Epithelial cell of proximal tubule (primary cell): ENCODE measurements around the gene FARP2. TPM values are rescaled to one million over a fixed set of nuclear protein-coding genes. Genes with fewer than 3 reads are reported as not detected.
A peak's percentile ranks its signal among the peaks of the same experiment; 100 is the strongest.

ENCODE experiments used
- DNase-seq: peaks from one replicate; pipeline ENCODE4 v3.0.0-alpha.2; 2011; ENCODE audit warnings: low read depth
- H3K4me3 ChIP-seq: 2 replicates; pipeline ENCODE4 v1.5.1; 2011; ENCODE audit warnings: low read depth, mild to moderate bottlenecking, low read length
- CTCF ChIP-seq: conservative IDR thresholded peaks from 2 replicates; pipeline ENCODE4 v1.5.1; 2012; ENCODE audit warnings: low read depth, mild to moderate bottlenecking, low read length
- total RNA-seq: library from RNA; depleted of rRNA; stranded (reverse); fragments of >200 nt; gene quantifications from 2 replicates; pipeline ENCODE4 v1.2.3, GENCODE V29; 2015

The FARP2 gene
- total RNA-seq, 1 donor from 2014 or later, result 34.2 TPM

- no peak overlapping the region for H3K4me3 ChIP-seq
- no peak for TF ChIP-seq CTCF
- no peak for DNase-seq
These were observed 182.9 kb downstream of the FARP2 start for GRCh38 chr2:241538838-241539615.

DNA sequence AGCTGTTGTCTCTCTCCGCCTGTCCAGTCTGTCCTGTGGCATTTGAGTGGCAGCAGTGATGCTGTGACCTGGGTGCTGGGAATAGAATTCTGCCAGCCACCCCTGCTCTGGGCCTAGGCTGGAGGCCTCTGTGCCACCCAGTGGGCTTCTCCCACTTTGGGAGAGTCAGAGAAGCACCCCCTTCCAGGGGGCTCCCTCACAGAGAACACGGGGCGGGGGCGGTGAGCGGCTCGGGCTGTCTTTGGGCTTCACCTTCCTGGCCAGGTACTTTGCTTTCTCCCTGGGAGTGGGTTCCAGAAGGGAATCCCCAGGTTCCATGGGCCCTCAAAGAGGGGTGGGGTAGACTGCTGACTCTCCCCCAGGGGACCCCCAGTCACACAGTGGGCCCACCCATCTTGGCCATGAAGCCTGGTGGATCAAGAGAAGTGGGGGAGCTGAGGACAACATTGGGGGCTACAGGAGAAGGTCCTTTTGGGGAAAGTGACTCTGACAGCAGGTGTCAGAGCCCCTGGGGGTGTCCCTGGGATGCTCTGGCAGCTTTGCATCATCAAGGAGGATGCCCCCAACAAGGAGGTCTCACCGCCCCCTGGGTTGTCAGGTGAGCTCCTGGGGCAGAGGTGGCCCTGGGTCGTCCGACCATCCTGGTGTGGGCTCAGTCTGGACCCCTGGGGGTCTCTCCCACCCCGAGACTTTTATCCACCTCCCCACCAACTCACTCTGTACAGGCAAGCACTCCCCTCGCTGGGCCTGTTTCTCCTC lies 183.7 kb downstream of the FARP2 start:
- H3K4me3 ChIP-seq, result no peak overlapping the region
- no peak for DNase-seq
- TF ChIP-seq CTCF, result no peak

DNA sequence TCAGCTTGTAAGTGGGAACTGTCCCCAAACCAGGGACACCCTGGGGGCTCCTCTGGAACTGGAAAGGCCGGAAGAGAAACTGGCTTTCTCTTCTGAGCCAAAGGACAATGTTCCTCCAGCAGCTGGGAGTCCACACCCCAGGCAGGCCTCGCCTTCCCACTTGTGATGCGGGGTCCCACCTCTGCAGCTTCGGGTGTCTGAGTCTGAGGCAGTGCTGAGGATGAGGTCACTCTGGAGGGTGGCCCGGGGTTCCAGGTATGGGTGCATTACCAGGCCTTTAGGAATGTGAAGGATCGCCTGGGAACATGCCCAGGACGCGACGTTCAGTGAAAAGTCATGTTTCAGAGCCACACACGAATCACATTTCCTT lies 184.3 kb downstream of the FARP2 start:
- no peak overlapping the region for H3K4me3 ChIP-seq
- no peak for TF ChIP-seq CTCF
- no peak for DNase-seq

DNA sequence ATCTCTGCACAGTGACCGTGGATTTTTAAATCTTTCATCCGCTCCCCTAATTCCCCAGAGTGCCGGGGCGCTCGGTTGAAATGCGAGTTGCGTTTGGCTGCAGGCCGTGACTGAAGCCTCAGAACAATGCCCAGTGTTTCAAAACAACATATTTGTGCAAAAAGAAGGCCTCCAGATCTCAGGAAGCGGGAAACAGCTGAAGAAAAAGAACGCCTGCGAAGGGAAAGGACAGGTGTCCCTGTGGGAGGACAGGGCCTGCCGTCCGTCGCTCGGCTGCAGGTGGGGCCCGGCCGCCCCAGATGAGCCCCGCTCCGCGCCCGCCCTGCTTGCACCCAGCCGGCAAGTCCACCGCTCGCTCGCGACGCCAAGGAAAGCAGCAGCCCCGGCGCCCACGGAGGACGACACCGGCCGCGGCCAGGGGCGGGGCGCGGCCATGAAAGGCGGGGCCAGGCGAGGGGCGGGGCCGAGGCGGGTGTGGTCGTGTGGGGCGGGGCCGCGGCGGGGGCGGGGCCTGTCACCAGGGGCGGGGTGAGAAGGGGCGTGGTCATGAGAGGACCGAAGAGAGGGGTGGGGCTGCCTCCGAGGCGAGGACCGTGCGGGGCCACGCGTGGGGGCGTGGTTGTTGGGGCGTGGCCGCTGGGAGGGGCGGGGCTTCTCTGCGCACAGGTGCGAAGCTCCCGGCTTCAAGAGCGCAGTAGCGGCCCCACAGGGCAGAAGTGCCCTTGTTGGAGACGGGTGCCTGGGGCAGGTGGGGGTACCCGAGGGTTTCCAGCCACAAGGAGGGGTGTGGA lies 184.9 kb downstream of the FARP2 start:
- TF ChIP-seq CTCF, result no peak
- DNase-seq, result no peak
- H3K4me3 ChIP-seq, result peak overlapping the region; percentile 26

DNA sequence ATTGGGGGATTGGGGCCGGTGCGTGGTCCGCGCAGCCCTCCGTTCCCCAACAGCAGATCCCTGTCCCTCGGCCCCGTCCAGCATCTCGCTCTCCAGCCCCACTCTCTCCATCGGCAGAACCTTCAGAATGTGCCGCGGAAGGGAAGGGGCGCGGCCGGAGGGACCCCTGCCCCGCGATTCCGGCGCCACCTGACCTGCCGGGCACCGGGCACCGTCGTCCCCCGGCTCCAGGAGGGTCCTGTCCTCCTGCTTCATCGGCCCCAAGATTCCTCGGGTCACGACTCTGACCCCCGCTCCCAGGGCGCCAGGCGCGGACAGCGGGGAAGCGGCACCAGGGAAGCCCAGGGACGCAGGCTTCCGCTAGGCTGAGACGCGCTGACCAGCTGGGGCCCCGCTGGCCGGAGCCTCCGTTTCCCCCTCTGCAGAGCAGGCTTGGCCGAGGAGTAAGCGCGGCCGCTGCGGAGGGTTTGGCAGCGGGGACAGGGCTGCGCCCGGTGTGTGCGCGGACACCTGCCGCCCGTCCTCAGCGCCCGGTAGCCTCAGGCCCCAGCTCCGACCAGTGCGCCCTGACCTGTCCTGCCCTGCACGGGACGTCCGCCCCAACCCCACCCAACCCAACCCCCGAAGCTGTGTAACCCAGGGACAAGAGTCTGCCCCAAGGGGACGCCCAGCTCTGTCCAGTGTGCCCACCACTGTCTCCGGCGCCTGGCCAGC lies 185.6 kb downstream of the FARP2 start:
- no peak for DNase-seq
- TF ChIP-seq CTCF, result no peak
- H3K4me3 ChIP-seq, result peak overlapping the region; percentile 19

DNA sequence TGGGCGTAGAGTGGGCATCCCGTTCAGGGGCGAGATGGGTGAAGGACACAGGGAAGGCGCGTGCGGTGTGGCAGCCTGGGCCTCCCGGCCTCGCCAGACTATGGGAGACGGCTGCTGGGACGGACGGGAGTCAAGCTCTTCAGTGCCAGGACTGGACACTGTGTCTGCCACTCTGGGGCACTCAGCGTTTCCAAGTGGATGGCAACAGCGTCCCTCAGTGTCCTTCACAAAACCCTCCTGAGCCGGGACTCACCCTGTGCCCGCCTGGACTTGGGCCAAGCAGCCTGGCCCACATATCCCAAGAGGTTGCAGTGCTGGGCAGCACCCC lies 186.2 kb downstream of the FARP2 start:
- DNase-seq, result no peak
- no peak for TF ChIP-seq CTCF

More for the DNA sequence above, 186.2 kb downstream of the FARP2 start:
- H3K4me3 ChIP-seq, result no peak overlapping the region

Other genes with a start within 250 kb of the FARP2 start
- 10.0 and 15.5 TPM in 2 replicates for gene PASK, start 206.8 kb upstream of the FARP2 start, total RNA-seq
- 57.7 and 75.6 TPM in 2 replicates for gene PPP1R7, start 205.8 kb upstream of the FARP2 start, total RNA-seq
- 1.2 and 2.8 TPM in 2 replicates for gene ANO7, start 167.6 kb upstream of the FARP2 start, total RNA-seq
- gene HDLBP, start 40.6 kb upstream of the FARP2 start, total RNA-seq, result 326 and 374 TPM in 2 replicates
- 299 and 366 TPM in 2 replicates for gene SEPTIN2, start 40.4 kb upstream of the FARP2 start, total RNA-seq
- gene STK25, start 152.3 kb downstream of the FARP2 start, total RNA-seq, result 256 and 264 TPM in 2 replicates
- gene BOK, start 202.5 kb downstream of the FARP2 start, total RNA-seq, result 76.7 and 83.3 TPM in 2 replicates